GM12875 (cell line): ENCODE measurements around the gene PCDHGB5.
"Not testable (repeated sequence)": the region's sequence is repeated elsewhere in the genome, so short reads cannot be mapped to it uniquely, and the experiment has no call there.

Experiments used
- H3K4me3 ChIP-seq: one replicate; pipeline ENCODE4 v1.5.1; 2011; ENCODE audit warnings: low read depth, low read length, control low read depth
- CTCF ChIP-seq: IDR thresholded peaks from 2 replicates; pipeline ENCODE4 v1.5.1; 2011; ENCODE audit warnings: low read depth, mild to moderate bottlenecking, control low read depth, inconsistent platforms, low read length, moderate library complexity, borderline replicate concordance; ENCODE audit not compliant: insufficient read depth

PCDHGB5 gene

DNA sequence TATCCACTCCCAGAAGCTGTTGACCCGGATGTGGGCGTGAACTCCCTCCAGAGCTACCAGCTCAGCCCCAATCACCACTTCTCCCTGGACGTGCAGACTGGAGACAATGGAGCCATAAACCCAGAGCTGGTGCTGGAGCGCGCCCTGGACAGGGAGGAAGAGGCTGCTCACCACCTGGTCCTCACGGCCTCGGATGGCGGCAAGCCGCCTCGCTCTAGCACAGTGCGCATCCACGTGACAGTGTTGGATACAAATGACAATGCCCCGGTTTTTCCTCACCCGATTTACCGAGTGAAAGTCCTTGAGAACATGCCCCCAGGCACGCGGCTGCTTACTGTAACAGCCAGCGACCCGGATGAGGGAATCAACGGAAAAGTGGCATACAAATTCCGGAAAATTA is 4.5 kb upstream of the PCDHGB5 start:
- H3K4me3 ChIP-seq, result no peak overlapping the region
- TF ChIP-seq CTCF, result no peak

DNA sequence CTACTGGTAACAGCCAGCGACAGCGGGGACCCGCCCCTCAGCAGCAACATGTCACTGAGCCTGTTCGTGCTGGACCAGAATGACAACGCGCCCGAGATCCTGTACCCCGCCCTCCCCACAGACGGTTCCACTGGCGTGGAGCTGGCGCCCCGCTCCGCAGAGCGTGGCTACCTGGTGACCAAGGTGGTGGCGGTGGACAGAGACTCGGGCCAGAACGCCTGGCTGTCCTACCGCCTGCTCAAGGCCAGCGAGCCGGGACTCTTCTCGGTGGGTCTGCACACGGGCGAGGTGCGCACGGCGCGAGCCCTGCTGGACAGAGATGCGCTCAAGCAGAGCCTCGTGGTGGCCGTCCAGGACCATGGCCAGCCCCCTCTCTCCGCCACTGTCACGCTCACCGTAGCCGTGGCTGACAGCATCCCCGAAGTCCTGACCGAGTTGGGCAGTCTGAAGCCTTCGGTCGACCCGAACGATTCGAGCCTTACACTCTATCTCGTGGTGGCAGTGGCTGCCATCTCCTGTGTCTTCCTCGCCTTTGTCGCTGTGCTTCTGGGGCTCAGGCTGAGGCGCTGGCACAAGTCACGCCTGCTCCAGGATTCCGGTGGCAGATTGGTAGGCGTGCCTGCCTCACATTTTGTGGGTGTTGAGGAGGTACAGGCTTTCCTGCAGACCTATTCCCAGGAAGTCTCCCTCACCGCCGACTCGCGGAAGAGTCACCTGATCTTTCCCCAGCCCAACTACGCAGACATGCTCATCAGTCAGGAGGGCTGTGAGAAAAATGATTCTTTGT is 3.2 kb upstream of the PCDHGB5 start:
- not testable (repeated sequence) for H3K4me3 ChIP-seq

DNA sequence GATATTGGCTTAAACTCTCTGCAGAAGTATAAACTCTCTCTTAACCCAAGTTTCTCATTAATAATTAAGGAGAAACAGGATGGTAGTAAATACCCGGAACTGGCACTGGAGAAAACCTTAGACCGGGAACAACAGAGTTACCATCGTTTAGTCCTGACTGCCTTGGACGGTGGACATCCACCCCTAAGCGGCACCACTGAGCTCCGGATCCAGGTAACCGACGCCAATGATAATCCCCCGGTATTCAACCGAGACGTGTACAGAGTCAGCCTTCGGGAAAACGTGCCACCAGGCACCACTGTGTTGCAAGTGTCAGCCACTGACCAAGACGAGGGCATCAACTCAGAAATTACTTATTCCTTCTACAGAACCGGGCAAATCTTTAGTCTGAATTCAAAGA is 861 bp downstream of the PCDHGB5 start:
- H3K4me3 ChIP-seq, result no peak overlapping the region
- peak; percentile 23; the same call in 1 of the 2 replicates for TF ChIP-seq CTCF

- TF ChIP-seq CTCF, result no peak
- H3K4me3 ChIP-seq, result no peak overlapping the region
Observed at GRCh38 chr5:141399555-141400258, 2.0 kb downstream of the PCDHGB5 start.

DNA sequence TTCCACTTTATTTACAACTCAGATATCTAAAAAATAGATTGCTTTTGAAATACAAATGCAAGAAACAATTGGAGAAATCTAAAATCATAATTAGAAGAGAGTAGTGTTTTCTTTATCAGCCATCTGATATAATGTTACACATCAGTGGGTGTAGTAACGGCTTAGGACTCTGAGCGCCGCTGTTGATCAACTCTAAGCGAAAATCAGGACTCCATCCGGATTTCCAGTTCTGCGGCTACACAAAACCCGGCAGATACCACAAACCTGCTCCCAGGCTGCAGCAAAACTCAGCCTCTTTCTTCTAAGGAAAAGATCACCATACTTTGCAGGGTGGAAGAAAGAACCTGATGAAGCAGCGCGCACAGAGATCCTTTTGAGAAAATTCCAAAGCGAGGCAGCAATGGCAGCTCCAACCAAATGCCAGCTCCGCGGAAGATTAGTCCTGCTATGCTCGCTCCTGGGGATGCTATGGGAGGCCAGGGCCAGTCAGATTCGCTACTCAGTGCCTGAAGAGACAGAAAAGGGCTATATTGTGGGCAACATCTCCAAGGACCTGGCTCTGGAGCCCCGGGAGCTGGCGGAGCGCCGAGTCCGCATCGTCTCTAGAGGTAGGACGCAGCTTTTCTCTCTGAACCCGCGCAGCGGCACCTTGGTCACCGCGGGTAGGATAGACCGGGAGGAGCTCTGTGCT is 5.0 kb downstream of the PCDHGB5 start, which contains the start of gene PCDHGA9:
PCDHGA9 (plus strand) TSS at position 226 of the 691 bp plus-strand sequence; CDS start at position 401, 175 bp downstream.
- peak; percentile 36; the same call in 1 of the 2 replicates for TF ChIP-seq CTCF
- no peak within 1 kb of the TSS for H3K4me3 ChIP-seq

- no peak for TF ChIP-seq CTCF
- H3K4me3 ChIP-seq, result no peak overlapping the region
Observed at GRCh38 chr5:141403387-141403786, 5.6 kb downstream of the PCDHGB5 start.

DNA sequence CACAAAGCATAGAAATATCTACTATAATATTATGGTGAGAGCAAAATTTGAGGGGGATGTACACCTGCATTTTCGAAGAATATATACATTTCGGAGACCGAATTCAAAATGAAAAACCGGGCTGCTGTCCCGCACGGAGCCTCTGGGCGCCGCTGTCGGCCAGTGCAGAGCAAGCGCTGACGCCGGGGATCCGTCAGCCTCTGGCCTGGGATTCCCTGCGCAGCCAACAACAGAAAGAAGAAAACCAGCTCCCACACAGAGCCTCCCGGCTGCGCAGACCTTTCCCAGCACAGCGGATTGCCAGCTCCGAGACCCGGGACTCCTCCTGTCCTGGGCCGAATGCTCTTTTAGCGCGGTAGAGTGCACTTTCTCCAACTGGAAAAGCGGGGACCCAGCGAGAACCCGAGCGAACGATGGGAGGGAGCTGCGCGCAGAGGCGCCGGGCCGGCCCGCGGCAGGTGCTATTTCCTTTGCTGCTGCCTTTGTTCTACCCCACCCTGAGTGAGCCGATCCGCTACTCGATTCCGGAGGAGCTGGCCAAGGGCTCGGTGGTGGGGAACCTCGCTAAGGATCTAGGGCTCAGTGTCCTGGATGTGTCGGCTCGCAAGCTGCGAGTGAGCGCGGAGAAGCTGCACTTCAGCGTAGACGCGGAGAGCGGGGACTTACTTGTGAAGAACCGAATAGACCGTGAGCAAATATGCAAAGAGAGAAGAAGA is 10.2 kb downstream of the PCDHGB5 start, which contains the start of gene PCDHGB6:
PCDHGB6 (plus strand) TSS at position 232 of the 716 bp plus-strand sequence; CDS start at position 414, 182 bp downstream.
- peak; percentile 47; the same call in 1 of the 2 replicates for TF ChIP-seq CTCF
- not testable (repeated sequence) for H3K4me3 ChIP-seq
